Renal pelvis (tissue), 4 donors: Measurements from ENCODE around the gene NUDT16. TPM values are rescaled to one million over a fixed set of nuclear protein-coding genes. Genes with fewer than 3 reads are reported as not detected.
"Not testable (repeated sequence)": the region's sequence is repeated elsewhere in the genome, so short reads cannot be mapped to it uniquely, and the experiment has no call there.

Source experiments
- DNase-seq: peaks from one replicate; pipeline ENCODE4 v3.0.0-alpha.2; 2013
- polyA plus RNA-seq, 3 donors: library from polyadenylated mRNA; unstranded; fragments of 120-200 nt; gene quantifications; one replicate each; pipeline ENCODE4 v1.2.1, GENCODE V29; 2013; ENCODE audit not compliant: insufficient read length in 3 of 3

The NUDT16 gene
- polyA plus RNA-seq, 3 donors, result 43.9 to 47.3 (median 47.0) TPM

- no peak for DNase-seq
Observed at GRCh38 chr3:131370935-131371687, 10.5 kb upstream of the NUDT16 start.

- no peak for DNase-seq
Observed at GRCh38 chr3:131371688-131372066, 9.9 kb upstream of the NUDT16 start.

GRCh38 chr3:131374741-131375140 lies 6.8 kb upstream of the NUDT16 start:
- DNase-seq, result no peak

- DNase-seq, result not testable (repeated sequence)
Observed at GRCh38 chr3:131380821-131381444, 641 bp upstream of the NUDT16 start.

- DNase-seq, result no peak
Observed at GRCh38 chr3:131386429-131387165, 5.0 kb downstream of the NUDT16 start.

DNA sequence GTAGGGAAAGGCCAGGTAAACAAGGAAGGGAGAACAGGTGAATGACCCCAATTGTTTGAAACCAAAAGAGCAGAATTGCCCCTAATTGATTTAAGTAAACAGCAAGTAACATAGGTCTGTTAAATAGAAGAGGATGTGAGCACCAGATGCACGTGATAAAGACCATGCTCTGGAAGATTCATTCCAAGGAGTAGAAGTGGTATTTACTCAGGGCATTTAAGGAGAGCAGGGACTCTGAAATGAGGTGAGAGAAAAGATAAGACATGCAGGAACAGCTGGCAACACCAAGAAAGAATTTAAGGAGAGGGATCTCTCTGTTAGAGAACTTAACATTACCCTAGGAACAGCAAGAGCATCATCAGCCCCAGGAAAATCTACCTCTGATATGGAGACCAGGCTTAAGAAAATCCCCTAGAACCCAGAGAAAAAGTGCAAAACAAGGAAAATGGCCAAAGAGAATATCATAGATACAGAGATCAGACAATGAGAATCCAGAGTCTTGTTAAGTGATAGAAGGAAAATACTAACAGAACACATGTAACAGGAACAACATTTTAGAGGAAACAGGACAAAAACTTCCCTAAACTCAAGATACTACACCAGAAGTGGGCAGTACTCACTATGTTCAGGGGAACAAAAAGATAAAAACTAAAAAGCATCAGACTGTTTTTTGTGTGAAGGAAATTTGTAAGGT lies 6.4 kb downstream of the NUDT16 start:
- DNase-seq, result no peak

DNA sequence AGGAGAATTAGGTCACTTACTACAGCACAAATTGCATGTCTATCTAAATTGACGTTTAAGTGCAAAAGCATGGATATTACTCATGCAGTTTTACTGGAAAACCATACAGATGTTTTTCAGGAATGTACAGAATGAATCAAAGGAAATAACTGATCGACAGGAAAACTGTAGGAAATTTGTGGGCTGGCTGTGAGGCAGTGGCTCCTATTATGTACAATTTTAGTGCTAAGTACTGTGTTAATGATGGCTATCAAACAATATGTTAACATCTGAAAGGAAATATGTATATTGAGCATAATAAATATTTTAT lies 6.9 kb downstream of the NUDT16 start:
- no peak for DNase-seq

- DNase-seq, result no peak
Observed at GRCh38 chr3:131390331-131390730, 8.8 kb downstream of the NUDT16 start.

- DNase-seq, result no peak
Observed at GRCh38 chr3:131393051-131393450, 11.5 kb downstream of the NUDT16 start.

DNA sequence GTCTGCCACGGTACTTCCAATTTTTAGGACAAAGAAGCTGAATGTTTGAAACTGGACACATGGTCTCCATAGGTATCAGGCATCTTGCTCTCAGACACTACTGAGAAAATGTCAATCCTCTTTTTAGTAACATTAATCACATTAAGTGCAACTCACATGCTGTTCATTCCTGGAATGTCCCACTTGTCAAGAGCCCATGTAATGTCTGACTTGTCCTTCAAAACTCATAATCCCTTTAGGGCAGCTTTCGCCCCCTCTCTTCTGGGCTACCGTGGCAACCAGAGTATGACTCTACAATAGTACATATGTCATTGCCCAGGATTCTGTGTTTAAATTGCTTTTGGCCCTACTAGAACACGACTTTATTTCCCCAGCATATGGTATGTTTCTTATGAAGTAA lies 12.3 kb downstream of the NUDT16 start:
- DNase-seq, result no peak

GRCh38 chr3:131394400-131394799 lies 12.8 kb downstream of the NUDT16 start:
- no peak for DNase-seq

DNA sequence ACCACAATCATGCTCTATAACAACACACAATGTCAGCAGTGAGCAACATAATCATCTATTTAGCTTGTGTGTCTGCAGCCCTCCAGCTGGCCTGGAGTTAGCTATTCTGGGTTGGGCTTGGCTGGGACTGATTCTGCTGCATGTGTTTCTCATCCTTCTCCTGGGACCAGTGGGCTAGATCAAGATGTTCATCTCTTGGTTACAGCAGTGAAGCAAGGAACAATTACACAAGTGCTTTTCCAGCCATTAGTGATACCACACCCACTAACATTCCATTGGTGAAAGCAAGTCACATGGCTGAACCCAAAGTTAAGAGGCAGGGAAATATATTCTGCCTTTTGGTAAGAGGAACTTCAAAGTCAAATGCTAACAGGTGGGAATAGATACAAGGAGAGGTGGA lies 14.6 kb downstream of the NUDT16 start:
- DNase-seq, result no peak

GRCh38 chr3:131397889-131398288 lies 16.3 kb downstream of the NUDT16 start:
- no peak for DNase-seq

- DNase-seq, result no peak
Observed at GRCh38 chr3:131401978-131402377, 20.4 kb downstream of the NUDT16 start.

DNA sequence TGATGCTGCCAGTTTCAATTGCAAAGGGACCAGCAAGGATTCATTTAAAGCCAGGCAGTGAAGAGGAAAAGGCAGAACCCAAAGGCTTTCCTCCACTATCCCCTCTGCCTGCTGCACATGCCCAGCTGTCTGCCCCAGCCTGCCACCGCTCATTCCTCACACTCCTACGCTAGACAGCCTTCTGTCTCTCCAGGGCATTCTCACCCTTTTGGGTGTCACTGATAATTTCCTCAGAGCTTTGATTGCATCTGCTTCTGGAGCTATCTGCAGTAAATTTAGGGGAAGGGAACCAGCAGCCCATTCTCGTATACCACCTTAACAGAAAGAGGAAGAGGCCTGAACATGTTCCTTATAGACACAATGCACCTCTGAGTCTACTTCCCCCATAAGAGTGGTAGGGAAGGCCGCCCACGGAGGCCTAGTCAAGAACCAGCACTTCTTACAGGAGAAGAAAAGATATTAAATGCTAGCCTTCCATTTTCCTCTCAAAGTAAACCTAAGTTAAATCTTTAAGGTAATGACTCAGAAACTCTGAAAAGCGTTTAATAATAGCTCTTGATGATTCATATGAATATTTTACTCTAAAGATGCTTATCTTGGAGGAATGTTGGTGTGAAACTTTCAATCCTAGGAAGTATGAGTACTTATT lies 20.9 kb downstream of the NUDT16 start:
- DNase-seq, result no peak

DNA sequence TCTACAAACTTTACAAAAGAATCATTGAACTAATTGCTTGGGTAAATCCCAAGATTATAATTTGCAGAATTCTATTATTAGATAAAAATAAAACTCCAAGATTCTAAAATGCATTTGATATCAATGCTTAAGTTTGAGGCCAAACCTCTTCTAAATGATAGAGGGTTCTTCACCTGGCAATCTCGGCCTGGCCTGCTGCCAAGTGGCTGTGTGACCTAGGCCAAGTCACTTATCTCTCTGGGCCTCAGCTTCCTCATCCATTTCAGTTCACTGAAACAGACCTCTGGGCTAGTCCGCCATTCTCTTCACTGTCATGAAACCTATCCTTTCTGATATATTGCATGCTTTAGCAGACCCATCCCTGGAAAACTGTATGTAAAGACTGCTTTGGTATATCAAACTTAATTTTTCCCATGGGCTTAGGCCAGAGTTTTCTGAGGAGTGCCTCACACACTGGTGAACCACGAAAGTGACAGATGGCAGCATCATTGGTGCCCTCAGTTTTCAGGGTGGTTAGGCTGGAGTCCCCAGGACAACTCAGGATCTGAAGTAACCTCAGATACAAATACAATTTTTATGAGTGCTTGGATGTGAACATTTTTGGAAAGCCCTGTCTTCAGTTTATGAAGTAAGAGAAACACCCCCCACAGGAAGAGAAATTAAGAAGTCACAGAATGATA lies 21.8 kb downstream of the NUDT16 start:
- DNase-seq, result no peak

DNA sequence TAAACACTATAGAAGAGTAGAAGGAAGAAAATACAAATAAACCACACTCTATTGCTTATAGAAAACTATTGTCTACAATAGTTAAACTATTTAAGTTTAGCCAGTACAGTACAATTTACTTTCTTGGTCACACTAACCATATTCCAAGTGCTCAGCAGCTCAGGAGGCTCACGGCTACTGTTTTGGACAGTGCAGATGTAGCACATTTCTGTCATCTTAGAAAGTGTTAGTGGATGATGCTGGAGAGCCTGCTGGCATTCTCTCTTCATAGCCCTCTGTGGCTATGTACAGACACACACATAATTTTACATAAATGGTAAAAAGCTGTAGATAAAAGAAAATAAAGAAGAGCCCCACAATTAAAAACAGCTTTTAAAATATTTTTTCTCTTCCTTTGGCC lies 23.8 kb downstream of the NUDT16 start:
- no peak for DNase-seq

DNA sequence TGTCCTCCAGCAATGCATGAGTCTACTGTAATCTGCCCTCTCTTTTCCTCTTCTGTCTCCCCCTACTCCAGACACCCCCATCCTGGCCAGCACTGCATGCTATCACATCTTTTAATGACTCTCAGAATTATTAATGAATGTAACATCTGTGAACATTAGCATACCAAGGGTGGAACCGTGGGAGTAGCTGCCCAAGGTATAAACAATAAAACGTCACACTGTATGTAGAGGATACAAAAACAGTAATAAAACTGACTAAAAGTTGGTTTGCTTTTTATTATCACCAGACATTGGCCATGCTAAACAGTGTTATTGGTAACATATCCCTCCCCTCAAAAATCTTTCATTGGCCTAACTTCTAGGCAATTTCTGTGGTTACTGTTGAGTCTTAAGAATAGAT lies 24.7 kb downstream of the NUDT16 start:
- no peak for DNase-seq

DNA sequence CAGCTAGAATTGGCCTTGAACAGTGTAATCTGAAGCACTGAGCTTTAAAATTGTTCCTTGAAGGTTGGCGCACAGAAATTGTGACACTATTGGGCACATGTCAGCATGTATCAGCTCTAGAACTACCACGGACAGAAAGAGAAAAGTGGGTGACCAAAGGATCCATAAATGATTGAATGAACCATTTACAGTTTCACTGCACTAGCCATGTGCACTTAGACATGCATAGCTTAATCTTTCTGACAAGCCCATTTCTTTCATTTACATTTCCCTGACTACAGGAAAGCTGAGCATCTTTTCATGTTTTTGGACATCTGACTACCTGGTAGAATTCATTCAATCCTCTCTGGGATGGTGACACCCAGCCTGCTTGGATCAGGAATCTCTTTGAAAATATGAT lies 36.2 kb downstream of the NUDT16 start:
- no peak for DNase-seq

- no peak for DNase-seq
Observed at GRCh38 chr3:131421301-131421700, 39.7 kb downstream of the NUDT16 start.

DNA sequence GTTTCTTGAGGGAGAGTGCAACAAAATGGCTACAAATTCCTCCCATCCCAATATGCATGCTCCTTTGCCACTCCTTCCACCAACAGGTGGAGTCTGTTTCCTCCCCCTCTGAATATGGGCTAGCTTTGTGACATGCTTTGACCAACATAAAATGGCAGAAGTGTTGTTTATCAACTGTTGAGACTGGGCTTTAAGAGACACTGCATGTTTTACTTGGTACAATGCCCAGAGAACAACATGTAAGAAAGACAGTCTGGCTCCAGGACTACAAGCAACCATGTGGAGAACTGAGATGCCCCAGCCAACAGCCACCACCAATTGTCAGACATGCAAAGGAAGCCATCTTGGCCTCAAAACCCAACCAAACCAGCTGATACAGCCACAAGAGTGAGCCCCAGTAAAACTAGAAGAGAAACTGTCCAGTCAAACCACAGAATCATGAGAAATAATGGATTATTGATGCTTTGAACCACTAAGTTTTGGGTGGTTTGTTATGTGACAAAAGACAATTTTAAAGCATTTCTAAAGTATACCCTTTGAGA lies 40.5 kb downstream of the NUDT16 start:
- no peak for DNase-seq
